HG03025 (cell line): ENCODE measurements around the gene CDH5.
"Not testable (repeated sequence)": the region's sequence is repeated elsewhere in the genome, so short reads cannot be mapped to it uniquely, and the experiment has no call there.

ENCODE experiments used
- ATAC-seq: cut with Tn5 transposase; IDR thresholded peaks from one replicate; pipeline ENCODE4 v1.9.1; 2021; ENCODE audit warnings: mild to moderate bottlenecking, moderate library complexity; ENCODE audit not compliant: unreplicated experiment, low FRiP score

The CDH5 gene

DNA sequence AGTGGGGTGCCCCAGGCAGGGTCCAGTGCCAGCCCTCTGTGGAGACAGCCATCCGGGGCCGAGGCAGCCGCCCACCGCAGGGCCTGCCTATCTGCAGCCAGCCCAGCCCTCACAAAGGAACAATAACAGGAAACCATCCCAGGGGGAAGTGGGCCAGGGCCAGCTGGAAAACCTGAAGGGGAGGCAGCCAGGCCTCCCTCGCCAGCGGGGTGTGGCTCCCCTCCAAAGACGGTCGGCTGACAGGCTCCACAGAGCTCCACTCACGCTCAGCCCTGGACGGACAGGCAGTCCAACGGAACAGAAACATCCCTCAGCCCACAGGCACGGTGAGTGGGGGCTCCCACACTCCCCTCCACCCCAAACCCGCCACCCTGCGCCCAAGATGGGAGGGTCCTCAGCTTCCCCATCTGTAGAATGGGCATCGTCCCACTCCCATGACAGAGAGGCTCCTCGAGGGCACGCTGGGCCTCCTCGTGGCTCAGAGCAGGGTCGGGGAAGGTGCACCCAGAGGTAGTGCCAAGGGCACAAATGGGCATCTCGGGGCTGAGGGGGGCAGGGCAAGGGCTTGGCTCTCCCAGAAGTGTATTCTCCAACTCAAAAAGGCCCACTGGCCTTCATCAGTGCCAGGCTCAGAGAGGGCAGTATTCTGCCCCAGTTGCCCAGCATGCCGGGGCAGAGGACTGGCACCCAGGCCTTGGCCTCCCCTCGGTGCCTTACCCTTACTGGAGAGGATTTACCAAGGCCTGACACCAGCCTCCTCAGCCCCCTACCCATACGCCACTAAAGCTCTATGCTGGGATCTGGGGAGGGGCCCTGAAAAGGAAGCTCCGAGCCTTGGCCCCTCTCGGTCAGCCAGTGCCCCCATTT, at the start of gene CDH5:
CDH5 (plus strand) TSS at position 259 of the 867 bp plus-strand sequence. CDS start 12,647 bp downstream, outside the sequence.
- no peak for ATAC-seq

- ATAC-seq: no peak
Observed at GRCh38 chr16:66318505-66318904, 48.0 kb upstream of the CDH5 start.

GRCh38 chr16:66320774-66321173, 45.7 kb upstream of the CDH5 start:
- ATAC-seq: no peak

- ATAC-seq: no peak
Observed at GRCh38 chr16:66322174-66322573, 44.3 kb upstream of the CDH5 start.

GRCh38 chr16:66324815-66325515, 41.5 kb upstream of the CDH5 start:
- ATAC-seq: no peak

- ATAC-seq: no peak
Observed at GRCh38 chr16:66325717-66326376, 40.6 kb upstream of the CDH5 start.

DNA sequence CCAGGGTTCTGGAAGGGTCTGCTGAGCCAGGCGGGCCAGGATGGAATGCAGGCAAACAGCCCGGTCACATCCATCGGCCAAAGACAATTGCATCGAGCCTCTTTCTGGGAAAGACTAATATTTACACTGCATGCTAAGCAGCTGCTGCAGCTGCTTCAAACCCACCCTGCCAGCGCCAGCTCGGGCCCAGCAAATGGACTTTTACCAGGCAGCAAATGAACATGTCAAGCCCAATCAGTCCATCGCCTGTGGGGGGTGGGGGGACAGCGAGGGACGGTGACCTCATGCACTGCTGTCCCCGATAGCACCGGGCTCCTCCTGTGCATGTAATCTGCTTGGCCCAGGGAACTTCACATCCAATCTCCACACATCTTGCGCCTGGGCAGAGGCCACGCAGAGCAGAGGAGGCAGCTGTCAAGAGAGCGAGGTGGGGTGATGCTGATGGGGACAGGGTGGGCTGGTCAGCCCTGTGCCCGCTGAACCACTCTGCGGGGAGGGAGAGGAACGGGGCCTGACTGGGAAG, 39.4 kb upstream of the CDH5 start:
- no peak for ATAC-seq

GRCh38 chr16:66328282-66328681, 38.2 kb upstream of the CDH5 start:
- ATAC-seq: no peak

- not testable (repeated sequence) for ATAC-seq
Observed at GRCh38 chr16:66331464-66331863, 35.0 kb upstream of the CDH5 start.

DNA sequence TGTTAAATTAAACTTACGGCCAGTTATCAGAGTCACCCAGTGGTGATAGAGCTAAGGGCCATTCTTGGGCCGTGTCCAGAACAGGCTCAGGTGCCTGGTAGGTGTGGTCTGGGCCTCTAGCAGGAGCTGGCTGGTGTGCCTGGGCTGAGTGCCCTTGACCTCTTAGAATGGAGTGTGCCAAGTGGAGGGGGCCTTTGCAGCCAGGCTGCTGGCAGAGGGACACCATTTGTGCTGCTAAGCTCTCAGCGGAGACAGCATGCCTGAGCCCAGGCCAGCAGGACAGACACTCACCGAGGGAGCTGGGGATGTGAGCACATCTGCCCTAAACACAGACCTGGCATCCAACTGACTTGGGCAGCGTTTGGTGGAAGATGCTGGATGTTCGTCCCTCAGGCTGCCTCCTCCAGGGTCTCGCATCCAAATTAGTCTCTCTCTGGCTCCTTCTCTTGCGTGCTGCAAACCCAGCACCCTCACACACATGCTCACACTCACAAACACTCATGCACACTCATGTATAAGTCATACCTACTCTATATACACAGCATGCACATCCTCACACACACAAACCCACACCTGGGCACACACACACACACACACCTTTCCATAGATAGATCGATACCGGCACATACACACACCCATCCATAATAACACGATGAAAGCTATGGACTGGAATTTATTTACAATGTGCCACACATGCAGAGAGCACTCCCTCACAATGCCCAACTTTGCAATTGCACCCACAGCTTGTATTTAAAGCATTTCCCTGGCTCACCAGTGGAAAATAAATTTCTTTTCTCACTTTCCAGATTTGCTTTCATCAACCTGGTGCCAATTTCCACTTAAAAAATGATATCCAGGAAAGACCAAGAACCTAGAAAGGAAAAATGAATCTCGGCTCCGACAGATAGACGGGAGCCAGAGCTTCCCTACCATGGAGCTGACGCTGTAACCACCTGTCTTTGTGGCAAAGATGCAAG, 33.6 kb upstream of the CDH5 start:
- no peak for ATAC-seq

DNA sequence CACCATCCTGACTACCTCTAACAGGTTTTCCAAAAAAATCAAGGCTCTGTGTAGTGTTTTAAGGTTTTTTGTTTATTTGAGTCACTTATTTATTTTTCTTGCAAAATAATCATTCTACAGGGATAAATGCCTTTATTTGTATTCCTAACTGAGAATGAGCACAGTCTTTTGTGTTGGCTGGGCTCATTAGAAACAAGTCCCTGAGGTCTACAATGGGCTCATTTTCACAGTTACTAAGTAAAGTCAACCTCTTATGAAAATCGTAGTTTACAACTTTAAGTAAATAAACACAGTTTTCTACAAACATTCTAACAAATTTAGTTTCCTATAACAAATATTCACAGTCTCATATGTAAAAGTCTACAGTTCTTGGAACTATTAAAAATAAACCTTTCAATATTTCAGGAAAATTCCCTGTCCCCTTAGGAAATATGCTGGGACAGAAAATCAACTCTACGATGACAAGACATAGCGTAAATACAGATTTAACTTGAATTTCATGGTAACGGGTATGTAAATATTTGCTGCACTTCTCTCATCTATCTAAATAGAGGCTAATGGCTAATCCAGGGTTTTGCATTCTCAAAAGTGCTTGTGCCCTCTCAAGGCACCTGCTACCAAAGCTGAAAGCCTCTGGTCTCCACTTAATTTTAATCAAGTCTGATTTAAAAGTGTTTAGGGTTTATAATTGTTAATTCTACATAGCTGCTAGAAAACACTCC, 31.5 kb upstream of the CDH5 start:
- no peak for ATAC-seq

DNA sequence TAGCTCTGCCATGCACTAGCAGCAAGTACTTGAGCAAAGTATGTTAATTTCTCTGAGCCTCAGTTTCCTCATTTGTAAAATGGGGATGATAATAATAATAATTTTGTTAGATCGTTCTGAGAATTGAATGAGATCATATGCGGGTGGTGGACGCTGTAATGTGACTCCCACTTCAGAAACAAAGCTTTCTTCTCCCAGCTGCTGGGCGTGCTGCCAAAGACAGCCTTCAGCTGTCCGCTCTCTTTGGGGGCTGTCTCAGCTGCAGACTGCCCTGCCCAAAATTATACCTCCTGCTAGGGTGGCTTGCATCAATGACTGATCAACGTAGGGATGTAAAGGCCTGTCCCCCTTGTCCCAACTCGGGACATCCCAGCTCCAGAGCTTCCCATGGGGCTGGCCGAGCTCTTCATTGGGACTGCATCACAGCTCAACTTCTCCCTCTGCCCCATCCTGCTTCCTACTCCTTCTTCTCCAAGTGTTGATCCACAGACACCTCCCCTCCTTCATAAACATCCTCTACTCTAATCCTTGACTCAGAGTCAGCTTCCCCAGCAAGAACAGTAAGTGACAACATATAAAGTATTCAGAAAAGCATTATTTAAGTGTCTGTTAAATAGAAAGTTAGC, 30.7 kb upstream of the CDH5 start:
- no peak for ATAC-seq

DNA sequence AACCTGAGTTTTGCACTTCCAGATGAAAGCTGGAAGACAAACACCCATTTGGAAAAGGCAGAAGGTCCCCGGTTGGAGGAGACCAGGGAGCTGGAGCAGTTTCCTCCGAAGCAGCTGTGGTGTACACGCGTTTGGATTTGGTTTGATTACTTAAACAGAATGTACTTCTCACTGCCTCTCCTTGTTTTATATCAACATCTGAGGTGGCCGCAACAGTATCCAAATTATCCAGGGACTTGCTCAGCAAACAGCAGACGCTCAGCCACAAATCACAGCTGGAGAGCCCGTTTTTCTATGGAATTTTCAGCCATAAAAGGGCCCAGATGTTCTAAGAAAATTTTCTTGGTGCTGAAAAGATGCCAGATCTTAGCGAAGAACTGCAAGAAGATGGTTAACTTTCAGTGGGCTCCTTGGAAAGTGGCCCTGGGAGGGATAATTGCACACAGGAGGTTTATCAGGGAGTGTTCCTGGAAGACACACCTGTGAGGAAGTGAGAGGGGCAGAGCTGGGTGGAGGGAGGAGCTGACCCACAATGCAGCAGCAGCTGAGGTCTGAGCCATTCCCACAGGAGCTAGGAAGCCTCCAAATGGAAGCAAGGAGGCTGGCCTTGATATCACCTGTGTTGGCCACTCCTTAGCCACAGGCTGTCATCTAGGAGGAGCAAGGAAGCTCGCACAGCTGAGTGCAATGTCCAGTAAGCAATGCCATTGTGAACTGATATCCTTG, 28.9 kb upstream of the CDH5 start:
- no peak for ATAC-seq

DNA sequence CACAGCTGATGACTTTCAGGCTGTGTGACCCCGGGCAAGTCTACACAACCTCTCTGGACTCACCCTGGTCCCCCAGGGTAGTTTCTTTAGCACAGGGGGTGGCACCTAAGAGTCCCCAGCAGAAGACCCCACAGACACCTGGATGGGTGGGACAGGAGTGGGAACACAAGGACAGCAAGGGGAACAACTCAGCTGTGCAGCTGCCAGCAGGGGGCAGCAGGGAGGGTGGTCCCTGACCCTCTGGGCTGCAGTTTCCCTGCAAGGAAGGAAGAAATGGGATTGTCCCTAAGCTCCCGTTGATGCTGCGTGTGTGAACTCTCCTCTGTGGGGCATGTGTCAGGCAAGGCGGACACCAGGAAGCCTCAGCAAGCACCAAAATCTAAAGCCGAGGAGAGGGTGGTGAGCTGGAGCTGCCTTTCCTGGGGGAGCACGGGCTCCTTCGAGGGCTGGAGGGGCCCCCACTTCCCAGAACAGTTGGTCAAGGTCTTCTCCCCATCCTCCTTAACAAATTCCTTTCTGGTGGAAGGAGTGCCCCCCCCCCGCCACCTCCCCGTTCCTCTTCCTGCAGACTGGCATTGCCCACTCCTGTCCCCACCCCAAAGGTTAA, 24.1 kb upstream of the CDH5 start:
- no peak for ATAC-seq

GRCh38 chr16:66344533-66345145, 21.9 kb upstream of the CDH5 start:
- ATAC-seq: no peak

GRCh38 chr16:66346221-66346620, 20.3 kb upstream of the CDH5 start:
- no peak for ATAC-seq

- ATAC-seq: no peak
Observed at GRCh38 chr16:66352304-66352703, 14.2 kb upstream of the CDH5 start.
